ENCODE data around the gene PNLDC1. TPM values are rescaled to one million over a fixed set of nuclear protein-coding genes. Genes with fewer than 3 reads are reported as not detected.

PNLDC1 gene
- total RNA-seq, 4 donors from 2014 or later = 0.34 TPM; not detected in 3

- TF ChIP-seq, protein P1, sequence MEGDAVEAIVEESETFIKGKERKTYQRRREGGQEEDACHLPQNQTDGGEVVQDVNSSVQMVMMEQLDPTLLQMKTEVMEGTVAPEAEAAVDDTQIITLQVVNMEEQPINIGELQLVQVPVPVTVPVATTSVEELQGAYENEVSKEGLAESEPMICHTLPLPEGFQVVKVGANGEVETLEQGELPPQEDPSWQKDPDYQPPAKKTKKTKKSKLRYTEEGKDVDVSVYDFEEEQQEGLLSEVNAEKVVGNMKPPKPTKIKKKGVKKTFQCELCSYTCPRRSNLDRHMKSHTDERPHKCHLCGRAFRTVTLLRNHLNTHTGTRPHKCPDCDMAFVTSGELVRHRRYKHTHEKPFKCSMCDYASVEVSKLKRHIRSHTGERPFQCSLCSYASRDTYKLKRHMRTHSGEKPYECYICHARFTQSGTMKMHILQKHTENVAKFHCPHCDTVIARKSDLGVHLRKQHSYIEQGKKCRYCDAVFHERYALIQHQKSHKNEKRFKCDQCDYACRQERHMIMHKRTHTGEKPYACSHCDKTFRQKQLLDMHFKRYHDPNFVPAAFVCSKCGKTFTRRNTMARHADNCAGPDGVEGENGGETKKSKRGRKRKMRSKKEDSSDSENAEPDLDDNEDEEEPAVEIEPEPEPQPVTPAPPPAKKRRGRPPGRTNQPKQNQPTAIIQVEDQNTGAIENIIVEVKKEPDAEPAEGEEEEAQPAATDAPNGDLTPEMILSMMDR (IDR thresholded peaks at IDR 0.05; ENCODE audit: low read depth) = no peak
Measured at GRCh38 chr6:159815410-159815809, 15.3 kb downstream of the PNLDC1 start.

DNA sequence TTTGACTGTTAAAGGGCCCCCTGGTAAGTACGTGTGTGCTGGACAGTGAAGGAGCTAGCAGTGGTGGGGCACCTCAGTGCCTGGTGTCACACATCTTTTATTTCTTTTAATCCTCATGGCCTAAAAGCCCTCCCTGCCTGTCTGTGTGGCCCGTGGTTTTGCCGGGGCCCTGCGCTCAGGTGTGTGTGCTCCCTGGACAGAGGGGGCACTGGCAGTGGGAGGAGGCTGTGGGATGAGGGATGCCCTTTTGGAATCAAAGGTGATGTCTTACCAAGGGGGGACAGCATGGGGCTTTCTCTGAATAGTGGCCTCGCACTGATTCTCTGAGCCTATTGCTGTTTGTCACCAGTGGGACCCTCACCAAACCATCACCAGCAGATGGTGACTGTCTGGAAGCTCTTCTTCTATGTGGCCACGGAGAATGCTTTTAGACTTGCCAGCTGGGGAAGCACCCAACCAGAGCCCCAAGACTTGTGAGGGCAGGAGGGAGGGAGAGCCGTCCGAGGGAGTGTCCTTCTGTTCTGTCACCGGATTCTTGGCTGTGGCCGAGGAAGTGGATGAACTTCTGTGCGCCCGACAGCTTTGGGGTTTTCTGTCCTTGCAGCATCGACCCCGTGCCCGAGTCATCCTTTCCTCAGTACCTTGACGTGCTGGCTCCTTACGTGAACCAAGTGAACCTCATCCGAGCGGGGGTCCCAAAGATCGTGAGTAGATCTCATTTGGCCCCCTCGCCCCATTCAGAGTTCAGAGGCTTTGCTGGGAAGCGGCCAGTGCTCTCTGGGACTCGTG is 18.1 kb downstream of the PNLDC1 start:
- TF ChIP-seq, protein P1 (IDR thresholded peaks at IDR 0.05; ENCODE audit: low read depth) = no peak

- TF ChIP-seq, protein P1 (IDR thresholded peaks at IDR 0.05; ENCODE audit: low read depth) = no peak
Measured at GRCh38 chr6:159819098-159819497, 19.0 kb downstream of the PNLDC1 start.

GRCh38 chr6:159819932-159820640 is 20.0 kb downstream of the PNLDC1 start:
- TF ChIP-seq, protein P1 (IDR thresholded peaks at IDR 0.05; ENCODE audit: low read depth) = no peak

GRCh38 chr6:159821122-159821521 is 21.0 kb downstream of the PNLDC1 start:
- TF ChIP-seq, protein P1 (IDR thresholded peaks at IDR 0.05; ENCODE audit: low read depth) = no peak

DNA sequence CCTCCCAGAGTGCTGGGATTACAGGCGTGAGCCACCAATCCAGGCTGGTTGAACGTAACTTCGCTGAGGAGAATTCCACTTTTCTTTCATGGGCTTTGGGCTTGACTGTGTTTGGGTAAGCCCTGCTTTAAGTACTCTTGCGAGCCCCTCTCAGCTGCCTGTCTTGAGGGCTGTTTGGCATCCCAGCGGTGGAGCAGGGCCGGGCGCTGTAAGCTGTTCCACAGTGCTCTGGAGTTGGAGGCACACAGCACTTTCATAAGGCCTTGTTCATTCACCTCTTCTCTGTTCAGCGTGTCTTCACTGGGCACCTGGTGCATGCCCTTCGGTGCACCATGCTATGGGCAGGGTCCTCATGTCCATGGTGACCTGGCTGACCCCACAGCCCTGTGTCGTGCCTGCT is 21.6 kb downstream of the PNLDC1 start:
- TF ChIP-seq, protein P1 (IDR thresholded peaks at IDR 0.05; ENCODE audit: low read depth) = no peak

DNA sequence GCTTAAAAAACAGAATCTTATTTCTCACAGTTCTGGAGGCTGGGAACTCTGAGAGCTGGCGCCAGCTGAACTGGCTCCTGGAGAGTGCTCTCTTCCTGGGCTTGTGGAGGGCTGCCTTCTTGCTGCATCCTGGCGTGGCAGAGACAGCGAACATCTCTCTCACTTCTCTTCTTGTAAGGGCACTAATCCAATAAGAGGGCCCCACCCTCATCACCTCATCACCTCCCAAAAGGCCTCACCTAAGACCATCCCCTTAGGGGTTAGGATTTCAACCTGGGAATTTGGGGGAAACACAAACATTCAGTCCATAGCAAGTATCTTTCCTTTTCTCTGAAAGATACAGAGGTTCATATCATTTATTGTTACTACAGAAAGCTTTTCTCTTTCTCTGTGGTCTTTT is 23.9 kb downstream of the PNLDC1 start:
- TF ChIP-seq, protein P1 (IDR thresholded peaks at IDR 0.05; ENCODE audit: low read depth) = no peak

All from subcutaneous adipose tissue (tissue), 4 donors.